OCI-LY1 (cell line): ENCODE results near the gene EPRS1.

ENCODE experiments used
- H2AFZ ChIP-seq: fragments of 200-600 bp; sonication (generic), shearing (Covaris generic); 2 replicates; pipeline ENCODE4 v1.6.0; 2014; ENCODE audit warnings: antibody characterized with exemption, mild to moderate bottlenecking, low read length
- H3F3A ChIP-seq: fragments of 200-600 bp; sonication (generic), shearing (Covaris generic); 2 replicates; pipeline ENCODE4 v1.6.0; 2014; ENCODE audit warnings: mild to moderate bottlenecking, antibody characterized with exemption, low read length, moderate library complexity; ENCODE audit not compliant: insufficient read depth
- H3K27ac ChIP-seq: fragments of 200-600 bp; sonication (generic); 2 replicates; pipeline ENCODE4 v1.5.1; 2014; ENCODE audit warnings: low read length, mixed run types, mild to moderate bottlenecking, low read depth; ENCODE audit not compliant: poor library complexity, severe bottlenecking
- H3K27me3 ChIP-seq: fragments of 200-600 bp; sonication (generic); 2 replicates; pipeline ENCODE4 v1.6.0; 2014; ENCODE audit warnings: antibody characterized with exemption, mild to moderate bottlenecking, low read length, moderate library complexity; ENCODE audit not compliant: insufficient read depth
- H3K36me3 ChIP-seq: fragments of 200-600 bp; sonication (generic); 2 replicates; pipeline ENCODE4 v1.6.1; 2014; ENCODE audit warnings: mild to moderate bottlenecking, antibody characterized with exemption, low read length, moderate library complexity, mixed read lengths; ENCODE audit not compliant: insufficient read depth
- H3K4me1 ChIP-seq: fragments of 200-600 bp; sonication (generic); 2 replicates; pipeline ENCODE4 v1.5.1; 2014; ENCODE audit warnings: mild to moderate bottlenecking, low read length, moderate library complexity; ENCODE audit not compliant: insufficient read depth, severe bottlenecking
- H3K4me2 ChIP-seq: fragments of 200-600 bp; sonication (generic), shearing (Covaris generic); 2 replicates; pipeline ENCODE4 v1.6.1; 2014; ENCODE audit warnings: low read length
- H3K4me3 ChIP-seq: fragments of 200-600 bp; sonication (generic); 2 replicates; pipeline ENCODE4 v1.5.1; 2014; ENCODE audit warnings: low read length, low read depth, mild to moderate bottlenecking, mixed read lengths; ENCODE audit not compliant: poor library complexity, severe bottlenecking
- H3K79me2 ChIP-seq: fragments of 200-600 bp; shearing (Covaris generic); 2 replicates; pipeline ENCODE4 v1.6.1; 2016; ENCODE audit warnings: mixed run types, low read length, mixed read lengths; ENCODE audit not compliant: insufficient read depth
- H3K9ac ChIP-seq: fragments of 200-600 bp; sonication (generic), shearing (Covaris generic); 2 replicates; pipeline ENCODE4 v1.6.1; 2014; ENCODE audit warnings: mild to moderate bottlenecking, low read length, mixed read lengths
- H3K9me2 ChIP-seq: fragments of 200-600 bp; sonication (generic), shearing (Covaris generic); 2 replicates; pipeline ENCODE4 v1.6.1; 2014; ENCODE audit warnings: low read depth, mild to moderate bottlenecking, low read length, mixed read lengths
- H3K9me3 ChIP-seq: fragments of 200-600 bp; shearing (Covaris generic); 2 replicates; pipeline ENCODE4 v1.6.1; 2014; ENCODE audit warnings: low read length, mixed read lengths
- H4K20me1 ChIP-seq: fragments of 200-600 bp; sonication (generic), shearing (Covaris generic); 2 replicates; pipeline ENCODE4 v1.6.0; 2016; ENCODE audit warnings: mild to moderate bottlenecking, low read length; ENCODE audit not compliant: insufficient read depth
- CTCF ChIP-seq: fragments of 200-600 bp; sonication (generic), shearing (Covaris generic); IDR thresholded peaks from 2 replicates; pipeline ENCODE4 v1.5.1; 2017; ENCODE audit warnings: mild to moderate bottlenecking, antibody characterized with exemption, low read length, moderate library complexity, mixed read lengths
- EZH2 ChIP-seq: fragments of 200-600 bp; sonication (generic), shearing (Covaris generic); IDR thresholded peaks from 2 replicates; pipeline ENCODE4 v1.8.0; 2017; ENCODE audit warnings: borderline replicate concordance, mixed run types, mild to moderate bottlenecking, antibody characterized with exemption, low read length, moderate library complexity, mixed read lengths

Gene EPRS1

GRCh38 chr1:219999821-220000220 lies 46.5 kb downstream of the EPRS1 start:
- H4K20me1 ChIP-seq: no peaks in the 10 kb centered on the region
- no peaks in the 10 kb centered on the region for H3F3A ChIP-seq
- no peak overlapping the region for H3K27ac ChIP-seq
- no peak overlapping the region for H3K4me2 ChIP-seq
- no peaks in the 10 kb centered on the region for H3K4me1 ChIP-seq
- no peak overlapping the region for H3K9ac ChIP-seq
- H3K4me3 ChIP-seq: no peak overlapping the region
- H2AFZ ChIP-seq: no peak overlapping the region
- no peaks in the 10 kb centered on the region for H3K27me3 ChIP-seq
- no peaks in the 10 kb centered on the region for H3K9me3 ChIP-seq
- H3K9me2 ChIP-seq: no peaks in the 10 kb centered on the region
- no peak for TF ChIP-seq CTCF
- TF ChIP-seq EZH2: no peak
- H3K79me2 ChIP-seq: no peaks in the 10 kb centered on the region
- peaks cover 87% of the 10 kb centered on the region for H3K36me3 ChIP-seq
